ENCODE results near the gene ZBTB49.
A peak's percentile ranks its signal among the peaks of the same experiment; 100 is the strongest.

The ZBTB49 gene

GRCh38 chr4:4268776-4269175 is 21.3 kb upstream of the ZBTB49 start:
- no peak for DNase-seq (ENCODE audit: low read depth)
- no peak overlapping the region for H3K4me3 ChIP-seq (ENCODE audit: low read length)
- no peak for TF ChIP-seq CTCF (IDR thresholded peaks at IDR 0.05; ENCODE audit: insufficient read depth, low read depth, low read length, missing control alignments)

GRCh38 chr4:4269331-4269731 is 20.7 kb upstream of the ZBTB49 start:
- no peak for TF ChIP-seq CTCF (IDR thresholded peaks at IDR 0.05; ENCODE audit: insufficient read depth, low read depth, low read length, missing control alignments)
- no peak for DNase-seq (ENCODE audit: low read depth)
- no peak overlapping the region for H3K4me3 ChIP-seq (ENCODE audit: low read length)

- H3K4me3 ChIP-seq (ENCODE audit: low read length), result no peak overlapping the region
- no peak for TF ChIP-seq CTCF (IDR thresholded peaks at IDR 0.05; ENCODE audit: insufficient read depth, low read depth, low read length, missing control alignments)
- DNase-seq (ENCODE audit: low read depth), result peak; percentile 86
Observed at GRCh38 chr4:4269856-4270255, 20.2 kb upstream of the ZBTB49 start.

- H3K4me3 ChIP-seq (ENCODE audit: low read length), result no peak overlapping the region
- TF ChIP-seq CTCF (IDR thresholded peaks at IDR 0.05; ENCODE audit: insufficient read depth, low read depth, low read length, missing control alignments), result no peak
- DNase-seq (ENCODE audit: low read depth), result peak; percentile 73
Observed at GRCh38 chr4:4270529-4270928, 19.5 kb upstream of the ZBTB49 start.

GRCh38 chr4:4271912-4272311 is 18.1 kb upstream of the ZBTB49 start:
- no peak overlapping the region for H3K4me3 ChIP-seq (ENCODE audit: low read length)
- TF ChIP-seq CTCF (IDR thresholded peaks at IDR 0.05; ENCODE audit: insufficient read depth, low read depth, low read length, missing control alignments), result no peak
- DNase-seq (ENCODE audit: low read depth), result no peak

- no peak overlapping the region for H3K4me3 ChIP-seq (ENCODE audit: low read length)
- TF ChIP-seq CTCF (IDR thresholded peaks at IDR 0.05; ENCODE audit: insufficient read depth, low read depth, low read length, missing control alignments), result no peak
- no peak for DNase-seq (ENCODE audit: low read depth)
Observed at GRCh38 chr4:4274226-4274625, 15.8 kb upstream of the ZBTB49 start.

GRCh38 chr4:4277531-4277930 is 12.5 kb upstream of the ZBTB49 start:
- H3K4me3 ChIP-seq (ENCODE audit: low read length), result no peak overlapping the region
- DNase-seq (ENCODE audit: low read depth), result no peak
- TF ChIP-seq CTCF (IDR thresholded peaks at IDR 0.05; ENCODE audit: insufficient read depth, low read depth, low read length, missing control alignments), result no peak

Measured in epithelial cell of esophagus (primary cell).